GM23338 (cell line): ENCODE data around the gene MTA3. TPM values are rescaled to one million over a fixed set of nuclear protein-coding genes. Genes with fewer than 3 reads are reported as not detected.

ENCODE experiments used
- ATAC-seq: fragments of 200-7000 bp; cut with Tn5 transposase; 3 replicates; pipeline ENCODE4 v1.9.1; 2020
- DNase-seq: peaks from one replicate; pipeline ENCODE4 v3.0.0-alpha.2; 2015; ENCODE audit warnings: low spot score
- H2AFZ ChIP-seq: fragments of 200-600 bp; sonication (generic); 2 replicates; pipeline ENCODE4 v1.8.0; 2016; ENCODE audit warnings: antibody characterized with exemption, mild to moderate bottlenecking, moderate library complexity
- H3F3A ChIP-seq: fragments of 200-600 bp; sonication (generic); replicated peaks from 2 replicates; pipeline ENCODE4 v1.8.0; 2017; ENCODE audit warnings: antibody characterized with exemption, mixed run types, low read depth
- H3K27ac ChIP-seq: fragments of 200-600 bp; sonication (generic); 2 replicates; pipeline ENCODE4 v1.6.1; 2016; ENCODE audit warnings: low read depth
- H3K27me3 ChIP-seq: fragments of 200-600 bp; sonication (generic); 2 replicates; pipeline ENCODE4 v1.8.0; 2016; ENCODE audit warnings: mild to moderate bottlenecking, mixed run types, moderate library complexity; ENCODE audit not compliant: insufficient read depth
- H3K36me3 ChIP-seq: fragments of 200-600 bp; sonication (generic); 2 replicates; pipeline ENCODE4 v1.8.0; 2016; ENCODE audit warnings: mild to moderate bottlenecking; ENCODE audit not compliant: insufficient read depth
- H3K4me1 ChIP-seq: fragments of 200-600 bp; sonication (generic); 2 replicates; pipeline ENCODE4 v1.8.0; 2016; ENCODE audit warnings: mild to moderate bottlenecking, moderate library complexity; ENCODE audit not compliant: insufficient read depth
- H3K4me2 ChIP-seq: fragments of 200-600 bp; sonication (generic); 2 replicates; pipeline ENCODE4 v1.7.1; 2017; ENCODE audit warnings: mixed run types
- H3K4me3 ChIP-seq: fragments of 200-600 bp; sonication (generic); 2 replicates; pipeline ENCODE4 v1.6.1; 2016; ENCODE audit warnings: mixed run types
- H3K79me2 ChIP-seq: fragments of 200-600 bp; sonication (generic); replicated peaks from 2 replicates; pipeline ENCODE4 v1.8.0; 2017; ENCODE audit warnings: mild to moderate bottlenecking; ENCODE audit not compliant: insufficient read depth
- H3K9me2 ChIP-seq: fragments of 200-600 bp; sonication (generic); 2 replicates; pipeline ENCODE4 v1.8.0; 2017; ENCODE audit not compliant: insufficient read depth
- H4K20me1 ChIP-seq: fragments of 200-600 bp; sonication (generic); replicated peaks from 2 replicates; pipeline ENCODE4 v1.8.0; 2017; ENCODE audit warnings: mild to moderate bottlenecking; ENCODE audit not compliant: insufficient read depth
- H3K27ac Mint-ChIP-seq: 2 replicates; pipeline ENCODE4 v1.8.0; 2020; ENCODE audit warnings: inconsistent platforms, mild to moderate bottlenecking, moderate library complexity, mixed read lengths
- H3K27me3 Mint-ChIP-seq: 3 replicates; pipeline ENCODE4 v1.8.0; 2022; ENCODE audit warnings: low read depth, mild to moderate bottlenecking, moderate library complexity, mixed read lengths, inconsistent platforms; ENCODE audit not compliant: insufficient read depth, poor library complexity
- H3K36me3 Mint-ChIP-seq: 3 replicates; pipeline ENCODE4 v1.8.0; 2021; ENCODE audit warnings: low read depth, mild to moderate bottlenecking, inconsistent platforms, moderate library complexity, mixed read lengths
- H3K4me1 Mint-ChIP-seq: 3 replicates; pipeline ENCODE4 v1.8.0; 2020; ENCODE audit warnings: mild to moderate bottlenecking, inconsistent platforms, mixed read lengths
- H3K4me3 Mint-ChIP-seq: 3 replicates; pipeline ENCODE4 v1.8.0; 2021; ENCODE audit warnings: moderate library complexity, mild to moderate bottlenecking, inconsistent platforms, mixed read lengths
- H3K9me3 Mint-ChIP-seq: 3 replicates; pipeline ENCODE4 v1.8.0; 2020; ENCODE audit warnings: moderate library complexity, mild to moderate bottlenecking, inconsistent platforms, mixed read lengths
- CREB1 ChIP-seq: fragments of 250-450 bp; sonication (Bioruptor Pico); IDR thresholded peaks from 2 replicates; pipeline ENCODE4 v1.5.0; 2020; ENCODE audit warnings: low read depth, mild to moderate bottlenecking, moderate library complexity
- CTCF ChIP-seq, 2 experiments: fragments of 200-600 bp in 1 of 2; sonication (generic) in 1 of 2; conservative IDR thresholded peaks; 2 replicates each; pipeline versions ENCODE4 v1.5.1 to v1.6.1; 2016 to 2017; ENCODE audit warnings: antibody characterized with exemption in 2 of 2, low read depth in 2 of 2, mild to moderate bottlenecking in 2 of 2, moderate library complexity in 1 of 2
- ETS1 ChIP-seq: IDR thresholded peaks from 2 replicates; pipeline ENCODE4 v1.6.1; 2016; ENCODE audit warnings: antibody characterized with exemption
- EZH2 ChIP-seq: fragments of 200-600 bp; sonication (generic); IDR thresholded peaks from one replicate; pipeline ENCODE4 v1.8.0; 2017; ENCODE audit warnings: antibody characterized with exemption, mild to moderate bottlenecking, low read depth; ENCODE audit not compliant: unreplicated experiment
- EZH2phosphoT487 ChIP-seq: fragments of 200-600 bp; sonication (generic); IDR thresholded peaks from one replicate; pipeline ENCODE4 v1.8.1; 2018; ENCODE audit warnings: antibody characterized with exemption; ENCODE audit not compliant: unreplicated experiment
- JUNB ChIP-seq: IDR thresholded peaks from one replicate; pipeline ENCODE4 v1.6.1; 2016; ENCODE audit warnings: antibody characterized with exemption; ENCODE audit not compliant: unreplicated experiment
- NANOG ChIP-seq: IDR thresholded peaks from 2 replicates; pipeline ENCODE4 v1.6.1; 2016; ENCODE audit warnings: antibody characterized with exemption, borderline replicate concordance
- POLR2AphosphoS5 ChIP-seq: IDR thresholded peaks from 2 replicates; pipeline ENCODE4 v1.6.1; 2016; ENCODE audit warnings: antibody characterized with exemption, low read depth
- REST ChIP-seq: IDR thresholded peaks from one replicate; pipeline ENCODE4 v1.6.1; 2018; ENCODE audit warnings: antibody characterized with exemption; ENCODE audit not compliant: unreplicated experiment
- STAT1 ChIP-seq: IDR thresholded peaks from one replicate; pipeline ENCODE4 v1.6.1; 2016; ENCODE audit warnings: antibody characterized with exemption; ENCODE audit not compliant: unreplicated experiment
- ZNF114 ChIP-seq: fragments of 250-450 bp; sonication (Bioruptor Pico); IDR thresholded peaks from 2 replicates; pipeline ENCODE4 v1.5.0; 2020; ENCODE audit warnings: mild to moderate bottlenecking, moderate library complexity
- ZNF331 ChIP-seq: fragments of 250-450 bp; sonication (Bioruptor Pico); IDR thresholded peaks from 2 replicates; pipeline ENCODE4 v1.5.0; 2020; ENCODE audit warnings: low read depth, mild to moderate bottlenecking, moderate library complexity
- ZNF462 ChIP-seq: fragments of 250-450 bp; sonication (Bioruptor Pico); IDR thresholded peaks from 2 replicates; pipeline ENCODE4 v1.5.0; 2020; ENCODE audit warnings: mild to moderate bottlenecking, moderate library complexity
- polyA plus RNA-seq: library from polyadenylated mRNA; unstranded; fragments of >200 nt; fragmentation: Nextera tagmentation; extraction: Ambion mirVana; gene quantifications from 2 replicates; pipeline ENCODE4 v1.2.1, GENCODE V29; 2016
- total RNA-seq: library from RNA; depleted of rRNA; stranded (reverse); fragments of >200 nt; shearing (Covaris generic); gene quantifications from 2 replicates; pipeline ENCODE4 v1.2.3, GENCODE V29; 2014

Gene MTA3
- total and polyA plus RNA-seq, 2 experiments from 2014 or later, result 162 to 208 TPM

- ATAC-seq (no peak), DNase-seq (no peak)
- Mint-ChIP-seq H3K4me3 (no peak overlapping the region), H3K9me3 (peaks cover 2% of the 10 kb centered on the region; the same call in 2 of the 3 replicates), H3K4me1 (peaks cover 10% of the 10 kb centered on the region), H3K36me3 (peaks cover 3% of the 10 kb centered on the region; the same call in 1 of the 3 replicates), H3K27me3 (peaks cover 13% of the 10 kb centered on the region), H3K27ac (no peak overlapping the region)
- Histone ChIP-seq H3K27ac (no peak overlapping the region), H3K4me3 (no peak overlapping the region), H3K79me2 (no peaks in the 10 kb centered on the region), H3F3A (peaks cover 3% of the 10 kb centered on the region; the same call in 1 of the 2 replicates), H2AFZ (peak overlapping the region; percentile 23; the same call in 1 of the 2 replicates), H3K27me3 (no peaks in the 10 kb centered on the region), H3K4me2 (no peak overlapping the region), H4K20me1 (no peaks in the 10 kb centered on the region), H3K9me2 (peaks cover 9% of the 10 kb centered on the region; the same call in 1 of the 2 replicates), H3K36me3 (no peaks in the 10 kb centered on the region; the same call in 1 of the 2 replicates), H3K4me1 (peaks cover 23% of the 10 kb centered on the region)
- no peak for TF ChIP-seq POLR2AphosphoS5
- TF ChIP-seq STAT1, result no peak
- TF ChIP-seq CTCF (conservative IDR thresholded peaks at IDR 0.05; ENCODE audit: low read depth in 2 of 2), result no peak
- no peak for TF ChIP-seq ETS1
- no peak for TF ChIP-seq JUNB
- TF ChIP-seq NANOG, result no peak
- TF ChIP-seq CREB1, result no peak
- TF ChIP-seq ZNF331 (CRISPR knock-in tag), result no peak
- TF ChIP-seq ZNF114, result no peak
- no peak for TF ChIP-seq EZH2
- no peak for TF ChIP-seq EZH2phosphoT487
- no peak for TF ChIP-seq REST
- no peak for TF ChIP-seq ZNF462
Observed at GRCh38 chr2:42532397-42532796, 36.0 kb upstream of the MTA3 start.
